ENCODE measurements around the gene SLC10A7. TPM values are rescaled to one million over a fixed set of nuclear protein-coding genes. Genes with fewer than 3 reads are reported as not detected.

Gene SLC10A7
- total and polyA plus RNA-seq, 2 of the 13 experiments (the other 11 are each of a cell fraction or from before 2014, with no cell fraction given) = 18.5 to 18.8 TPM

GRCh38 chr4:146520896-146521540 is 722 bp downstream of the SLC10A7 start (continued):
- no peak for TF ChIP-seq ZNF33A (CRISPR knock-in tag; IDR thresholded peaks at IDR 0.05; ENCODE audit: borderline replicate concordance)
- no peak for TF ChIP-seq THYN1 (CRISPR knock-in tag; IDR thresholded peaks at IDR 0.05; ENCODE audit: borderline replicate concordance, low read depth)
- TF ChIP-seq RORA (CRISPR knock-in tag; IDR thresholded peaks at IDR 0.05) = no peak
- TF ChIP-seq CENPX (CRISPR knock-in tag; IDR thresholded peaks at IDR 0.05) = no peak
- no peak for TF ChIP-seq KAT2B (IDR thresholded peaks at IDR 0.05; ENCODE audit: borderline replicate concordance, low read depth, low read length)
- no peak for TF ChIP-seq MXD4 (CRISPR knock-in tag; IDR thresholded peaks at IDR 0.05)
- no peak for TF ChIP-seq ZNF607 (CRISPR knock-in tag; IDR thresholded peaks at IDR 0.05; ENCODE audit: borderline replicate concordance)
- TF ChIP-seq ZBTB44 (CRISPR knock-in tag; IDR thresholded peaks at IDR 0.05) = no peak
- TF ChIP-seq HES4 (CRISPR knock-in tag; IDR thresholded peaks at IDR 0.05; ENCODE audit: borderline replicate concordance) = no peak
- TF ChIP-seq KLF15 (CRISPR knock-in tag; IDR thresholded peaks at IDR 0.05; ENCODE audit: borderline replicate concordance) = no peak
- no peak for TF ChIP-seq BCL6 (CRISPR knock-in tag; IDR thresholded peaks at IDR 0.05)
- no peak for TF ChIP-seq PCBP1 (IDR thresholded peaks at IDR 0.05; ENCODE audit: borderline replicate concordance, low read depth, low read length)
- TF ChIP-seq NFE2 (CRISPR knock-in tag; IDR thresholded peaks at IDR 0.05) = no peak
- no peak for TF ChIP-seq ZNF703 (CRISPR knock-in tag; IDR thresholded peaks at IDR 0.05; ENCODE audit: borderline replicate concordance)
- TF ChIP-seq ARID5B (CRISPR knock-in tag; IDR thresholded peaks at IDR 0.05) = 0 out of 2 replicates have a peak, but pooled peaks have one; percentile 20
- TF ChIP-seq ELK4 (CRISPR knock-in tag; IDR thresholded peaks at IDR 0.05; ENCODE audit: borderline replicate concordance) = no peak
- TF ChIP-seq MED1 (CRISPR knock-in tag; IDR thresholded peaks at IDR 0.05) = no peak
- TF ChIP-seq HMG20B (CRISPR knock-in tag; conservative IDR thresholded peaks at IDR 0.05) = no peak
- no peak for TF ChIP-seq ZNF34 (CRISPR knock-in tag; IDR thresholded peaks at IDR 0.05; ENCODE audit: borderline replicate concordance)
- no peak for TF ChIP-seq ZFX (CRISPR knock-in tag; IDR thresholded peaks at IDR 0.05; ENCODE audit: low read depth)
- TF ChIP-seq, protein P1, sequence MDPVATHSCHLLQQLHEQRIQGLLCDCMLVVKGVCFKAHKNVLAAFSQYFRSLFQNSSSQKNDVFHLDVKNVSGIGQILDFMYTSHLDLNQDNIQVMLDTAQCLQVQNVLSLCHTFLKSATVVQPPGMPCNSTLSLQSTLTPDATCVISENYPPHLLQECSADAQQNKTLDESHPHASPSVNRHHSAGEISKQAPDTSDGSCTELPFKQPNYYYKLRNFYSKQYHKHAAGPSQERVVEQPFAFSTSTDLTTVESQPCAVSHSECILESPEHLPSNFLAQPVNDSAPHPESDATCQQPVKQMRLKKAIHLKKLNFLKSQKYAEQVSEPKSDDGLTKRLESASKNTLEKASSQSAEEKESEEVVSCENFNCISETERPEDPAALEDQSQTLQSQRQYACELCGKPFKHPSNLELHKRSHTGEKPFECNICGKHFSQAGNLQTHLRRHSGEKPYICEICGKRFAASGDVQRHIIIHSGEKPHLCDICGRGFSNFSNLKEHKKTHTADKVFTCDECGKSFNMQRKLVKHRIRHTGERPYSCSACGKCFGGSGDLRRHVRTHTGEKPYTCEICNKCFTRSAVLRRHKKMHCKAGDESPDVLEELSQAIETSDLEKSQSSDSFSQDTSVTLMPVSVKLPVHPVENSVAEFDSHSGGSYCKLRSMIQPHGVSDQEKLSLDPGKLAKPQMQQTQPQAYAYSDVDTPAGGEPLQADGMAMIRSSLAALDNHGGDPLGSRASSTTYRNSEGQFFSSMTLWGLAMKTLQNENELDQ (CRISPR knock-in tag; IDR thresholded peaks at IDR 0.05; ENCODE audit: borderline replicate concordance) = no peak

Measured in HepG2 (cell line).